GM18505 (cell line): Measurements from ENCODE around the gene PARP14.
A peak's percentile ranks its signal among the peaks of the same experiment; 100 is the strongest.

Experiments
- ATAC-seq: cut with Tn5 transposase; IDR thresholded peaks from one replicate; pipeline ENCODE4 v1.9.1; 2021; ENCODE audit not compliant: unreplicated experiment
- POLR2A ChIP-seq: IDR thresholded peaks from 4 replicates; pipeline ENCODE4 v1.6.1; 2011; ENCODE audit warnings: borderline replicate concordance; ENCODE audit not compliant: insufficient read depth, insufficient read length; ENCODE audit errors: extremely low read depth

PARP14 gene

DNA sequence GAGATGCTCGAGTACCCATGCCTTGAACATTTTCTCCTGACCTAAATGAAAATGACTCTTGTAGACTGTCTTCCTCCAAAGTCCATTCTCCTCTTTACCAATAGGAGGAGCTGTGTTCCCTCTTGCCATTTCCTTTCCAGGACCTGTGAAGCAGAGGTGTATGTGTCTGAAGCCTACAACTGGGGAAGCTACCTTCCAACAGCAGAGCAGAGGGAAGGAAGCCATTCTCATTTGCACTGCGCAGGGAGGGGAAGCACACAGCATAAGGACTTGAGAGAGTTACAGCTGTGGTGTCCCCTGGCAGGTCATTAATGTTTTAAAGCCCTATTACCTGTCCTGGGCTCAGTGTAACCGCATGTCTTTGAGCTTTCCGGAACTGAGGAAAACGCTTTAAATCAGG lies 74.3 kb downstream of the PARP14 start:
- ATAC-seq = peak; percentile 74
- TF ChIP-seq POLR2A = no peak

- no peak for TF ChIP-seq POLR2A
- no peak for ATAC-seq
Measured at GRCh38 chr3:122755491-122755890, 74.9 kb downstream of the PARP14 start.

DNA sequence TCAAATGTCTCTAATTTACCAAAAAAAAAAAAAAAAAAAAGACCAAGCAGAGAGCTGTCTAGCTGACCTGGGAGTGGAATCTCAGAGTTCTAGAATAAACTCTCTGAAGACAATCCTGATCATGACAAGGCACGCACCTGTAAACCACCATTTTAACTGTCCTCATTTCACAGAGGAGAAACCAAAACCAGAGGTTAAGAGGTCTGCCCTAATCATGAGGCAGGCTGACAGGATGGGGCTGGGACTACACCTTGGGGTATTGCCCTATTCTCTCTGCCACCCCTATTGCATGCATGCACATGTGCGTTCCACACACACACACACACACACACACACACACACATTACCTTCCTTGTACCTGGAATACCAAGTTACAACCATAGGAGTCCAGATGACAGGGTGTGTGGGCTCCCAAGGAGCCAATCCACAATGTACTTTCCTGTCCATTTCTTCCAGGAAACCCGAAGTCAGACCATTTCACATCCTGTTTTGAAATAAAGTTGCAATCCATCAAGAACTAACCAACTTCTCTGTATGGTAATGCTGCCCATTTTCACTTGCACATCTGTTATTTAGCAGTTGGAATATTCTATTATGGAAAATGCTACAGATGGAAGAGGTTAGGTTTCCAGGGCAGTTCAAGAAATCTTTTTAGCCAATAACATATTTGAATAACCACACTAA lies 78.4 kb downstream of the PARP14 start:
- ATAC-seq = no peak
- TF ChIP-seq POLR2A = no peak

DNA sequence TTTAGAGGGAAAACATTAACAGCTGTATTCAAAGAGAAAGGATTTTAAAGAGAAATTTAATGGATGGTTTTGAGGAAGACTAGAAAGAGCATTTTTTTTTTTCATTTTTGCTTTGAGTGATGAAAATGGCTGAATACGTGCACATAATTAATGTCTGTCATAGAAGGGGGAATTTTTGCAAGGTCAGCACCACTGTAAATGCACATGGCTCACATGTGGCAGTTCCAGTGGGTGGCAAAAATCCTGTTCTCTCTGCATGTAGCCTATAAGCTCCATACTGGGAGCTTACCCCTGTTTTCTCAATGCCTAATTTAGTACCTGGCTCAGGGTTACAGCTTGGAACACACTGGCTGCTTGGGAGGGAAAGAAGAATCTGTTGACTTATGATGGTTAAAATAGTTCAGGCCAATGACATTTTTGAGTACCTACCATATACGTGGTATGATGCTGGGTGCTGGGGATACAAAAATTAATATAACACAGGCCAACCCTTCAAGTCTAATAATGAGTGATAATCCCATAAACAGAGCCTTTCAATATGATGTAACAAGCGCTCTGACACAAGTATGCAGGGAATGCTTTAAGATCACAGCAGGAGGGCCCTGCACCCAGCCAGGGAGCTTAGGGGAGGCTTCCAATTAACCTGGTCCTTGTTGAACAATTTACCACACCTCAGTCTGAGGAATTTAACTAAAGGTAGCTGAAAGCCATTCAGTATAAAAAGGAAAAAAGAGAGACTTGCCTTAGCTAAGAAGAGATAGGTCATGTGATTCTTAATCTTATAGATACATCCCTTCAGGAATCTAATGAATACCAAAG lies 80.0 kb downstream of the PARP14 start:
- ATAC-seq = no peak
- no peak for TF ChIP-seq POLR2A

- no peak for ATAC-seq
- TF ChIP-seq POLR2A = no peak
Measured at GRCh38 chr3:122766430-122766829, 85.8 kb downstream of the PARP14 start.

DNA sequence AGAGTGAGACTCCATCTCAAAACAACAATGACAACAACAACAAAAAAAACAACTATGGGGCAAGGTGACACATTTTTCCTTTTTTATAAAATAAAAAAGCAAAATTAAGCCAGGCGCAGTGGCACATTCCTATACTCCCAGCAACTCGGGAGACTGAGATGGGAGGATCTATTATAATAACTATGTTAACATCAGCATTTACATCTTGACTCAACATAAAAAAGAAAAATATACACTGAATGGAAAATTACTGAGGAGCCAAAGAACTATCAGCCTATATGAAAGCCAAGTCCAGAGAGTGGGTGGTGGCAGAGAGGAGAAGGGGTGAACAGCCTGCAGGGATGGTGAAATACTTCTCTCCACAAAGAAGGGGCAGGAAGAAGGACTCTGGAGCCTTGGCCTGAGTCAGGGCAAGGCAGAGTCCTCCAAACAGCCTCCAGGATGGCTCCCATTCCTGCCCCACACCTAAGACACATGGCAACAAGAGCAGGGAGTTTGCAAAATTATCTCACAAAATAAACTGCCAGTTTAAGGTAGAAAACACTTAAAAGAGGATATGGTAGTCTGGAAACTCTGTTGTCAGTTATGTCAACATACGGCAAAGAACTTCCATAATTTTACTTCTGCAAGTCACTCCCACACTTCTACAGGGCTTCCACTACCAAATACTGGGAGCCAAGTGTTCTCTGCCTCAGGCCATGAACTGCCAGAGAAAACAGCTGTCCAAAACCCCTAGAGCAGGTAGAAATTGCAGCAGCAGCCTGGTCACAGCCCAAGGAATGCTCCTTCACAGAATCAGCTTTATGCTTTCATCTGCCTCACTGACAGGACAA lies 87.1 kb downstream of the PARP14 start:
- no peak for TF ChIP-seq POLR2A
- ATAC-seq = no peak

GRCh38 chr3:122770521-122771202 lies 90.0 kb downstream of the PARP14 start:
- ATAC-seq = no peak
- TF ChIP-seq POLR2A = no peak

DNA sequence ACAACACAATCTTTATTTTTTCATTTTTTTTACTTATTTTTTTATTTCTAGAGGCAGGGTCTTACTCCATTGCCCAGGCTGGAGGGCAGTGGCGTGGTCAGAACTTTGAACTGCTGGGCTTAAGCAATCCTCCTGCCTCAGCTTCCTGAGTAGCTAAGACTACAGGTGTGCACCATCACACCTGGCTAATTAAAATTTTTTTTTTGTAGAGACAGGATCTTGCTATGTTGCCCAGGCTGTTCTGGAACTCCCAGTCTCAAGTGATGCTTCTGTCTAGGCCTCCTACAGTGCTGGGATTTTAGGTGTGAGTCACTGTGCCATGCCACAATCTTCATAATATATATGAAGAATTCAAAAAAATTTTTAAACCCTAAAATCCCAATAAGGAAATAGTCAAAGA lies 92.2 kb downstream of the PARP14 start:
- ATAC-seq = no peak

GRCh38 chr3:122773944-122774509 lies 93.4 kb downstream of the PARP14 start:
- ATAC-seq = peak; percentile 52

More for the DNA sequence above, 92.2 kb downstream of the PARP14 start:
- TF ChIP-seq POLR2A = no peak

DNA sequence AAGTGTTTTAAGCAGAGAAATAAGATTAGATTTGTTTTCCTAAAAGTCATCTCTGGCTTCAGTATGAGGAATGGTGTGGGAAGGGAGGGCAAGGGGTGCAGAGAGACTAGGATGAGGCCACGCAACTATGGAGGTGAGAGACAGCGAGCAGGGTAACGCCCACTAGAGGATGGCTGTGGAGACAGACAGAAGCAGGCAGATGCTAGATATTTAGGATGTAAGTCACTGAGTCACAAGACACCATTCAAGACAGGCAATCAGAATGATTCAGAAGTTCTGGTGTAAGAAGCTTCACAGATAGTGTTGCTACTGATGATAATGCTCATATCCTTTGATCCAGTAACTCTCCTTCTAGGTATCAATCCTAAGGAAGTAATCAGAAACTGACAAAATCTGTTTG lies 93.9 kb downstream of the PARP14 start:
- no peak for ATAC-seq
- no peak for TF ChIP-seq POLR2A

More at GRCh38 chr3:122773944-122774509, 93.4 kb downstream of the PARP14 start:
- TF ChIP-seq POLR2A = no peak

GRCh38 chr3:122776675-122777468 lies 96.2 kb downstream of the PARP14 start:
- TF ChIP-seq POLR2A = no peak
- ATAC-seq = no peak

- no peak for ATAC-seq
- no peak for TF ChIP-seq POLR2A
Measured at GRCh38 chr3:122777563-122777962, 96.9 kb downstream of the PARP14 start.
